IMR-90 (cell line): ENCODE results near the gene HYI. TPM values are rescaled to one million over a fixed set of nuclear protein-coding genes. Genes with fewer than 3 reads are reported as not detected.

Experiments used
- ATAC-seq: fragments of 200-7000 bp; cut with Tn5 transposase; 2 replicates; pipeline ENCODE4 v1.9.1; 2020; ENCODE audit warnings: low read depth, mild to moderate bottlenecking, moderate library complexity
- BruUV-seq: library from RNA; stranded (reverse); fragments of 400-500 nt; replicated peaks from 2 replicates; lab custom pipeline; 2021; lab: Mats Ljungman, UMichigan
- CTCF ChIA-PET: fragments of 300-600 bp; formaldehyde crosslinking; extraction: SDS; loops from one replicate; lab custom pipeline; 2021; ENCODE audit warnings: antibody characterized with exemption; lab: Yijun Ruan, JAX
- POLR2A ChIA-PET: fragments of 300-600 bp; sonication (Branson Sonifier 250); formaldehyde crosslinking; loops from one replicate; lab custom pipeline; 2022; ENCODE audit warnings: antibody characterized with exemption; ENCODE audit not compliant: unreplicated experiment; lab: Charles Lee
- DNase-seq: peaks from one replicate; pipeline ENCODE4 v3.0.0; 2013
- H2AFZ ChIP-seq: replicated peaks from 2 replicates; pipeline ENCODE3; 2013; ENCODE audit warnings: low read length, mild to moderate bottlenecking; ENCODE audit not compliant: poor library complexity
- H2AK5ac ChIP-seq: 2 replicates; pipeline ENCODE4 v1.6.1; 2013; ENCODE audit warnings: low read depth, low read length, inconsistent platforms
- H2AK9ac ChIP-seq: replicated peaks from 2 replicates; pipeline ENCODE3; 2013; ENCODE audit warnings: mild to moderate bottlenecking, low read depth, low read length, moderate library complexity; ENCODE audit not compliant: poor library complexity
- H2BK120ac ChIP-seq: 2 replicates; pipeline ENCODE4 v1.6.1; 2013; ENCODE audit warnings: low read depth, low read length, inconsistent platforms
- H2BK15ac ChIP-seq: 3 replicates; pipeline ENCODE4 v1.6.1; 2013; ENCODE audit warnings: low read depth, low read length, inconsistent platforms
- H2BK20ac ChIP-seq: 2 replicates; pipeline ENCODE4 v1.6.1; 2013; ENCODE audit warnings: low read depth, mild to moderate bottlenecking, inconsistent platforms, low read length, moderate library complexity
- H2BK5ac ChIP-seq: 2 replicates; pipeline ENCODE4 v1.6.1; 2013; ENCODE audit warnings: mild to moderate bottlenecking, low read depth, low read length, inconsistent platforms; ENCODE audit not compliant: poor library complexity, severe bottlenecking
- H3K14ac ChIP-seq: replicated peaks from 2 replicates; pipeline ENCODE4 v1.6.1; 2013; ENCODE audit warnings: low read depth, low read length, inconsistent platforms
- H3K18ac ChIP-seq: 2 replicates; pipeline ENCODE4 v1.6.1; 2013; ENCODE audit warnings: low read depth, low read length, control low read depth
- H3K23ac ChIP-seq: 2 replicates; pipeline ENCODE4 v1.6.1; 2013; ENCODE audit warnings: low read depth, low read length, inconsistent platforms
- H3K27ac ChIP-seq: 2 replicates; pipeline ENCODE4 v1.5.1; 2013; ENCODE audit warnings: mild to moderate bottlenecking, control low read depth, low read length; ENCODE audit not compliant: insufficient read depth
- H3K27me3 ChIP-seq: 2 replicates; pipeline ENCODE4 v1.6.1; 2013; ENCODE audit warnings: low read length; ENCODE audit not compliant: control insufficient read depth, insufficient read depth
- H3K36me3 ChIP-seq: 2 replicates; pipeline ENCODE4 v1.6.1; 2013; ENCODE audit warnings: low read length, mixed read lengths; ENCODE audit not compliant: control insufficient read depth, insufficient read depth
- H3K4ac ChIP-seq: 2 replicates; pipeline ENCODE4 v1.6.1; 2013; ENCODE audit warnings: low read depth, low read length, inconsistent platforms
- H3K4me1 ChIP-seq: 2 replicates; pipeline ENCODE4 v1.6.1; 2013; ENCODE audit warnings: low read length, mixed read lengths; ENCODE audit not compliant: control insufficient read depth, insufficient read depth
- H3K4me2 ChIP-seq: 2 replicates; pipeline ENCODE4 v1.6.1; 2013; ENCODE audit warnings: low read depth, mild to moderate bottlenecking, control low read depth, low read length, moderate library complexity
- H3K4me3 ChIP-seq: 2 replicates; pipeline ENCODE4 v1.5.1; 2013; ENCODE audit warnings: low read depth, mild to moderate bottlenecking, control low read depth, low read length, moderate library complexity; ENCODE audit not compliant: insufficient read depth
- H3K56ac ChIP-seq: 2 replicates; pipeline ENCODE4 v1.6.1; 2013; ENCODE audit warnings: low read length, inconsistent platforms; ENCODE audit not compliant: insufficient read depth; ENCODE audit errors: extremely low read depth
- H3K79me1 ChIP-seq, 2 experiments: 2 replicates each; pipeline ENCODE4 v1.6.1; 2013; ENCODE audit warnings: low read length in 2 of 2, inconsistent platforms in 1 of 2, low read depth in 1 of 2
- H3K9ac ChIP-seq: 2 replicates; pipeline ENCODE4 v1.6.1; 2013; ENCODE audit warnings: low read depth, low read length, control low read depth
- H3K9me1 ChIP-seq: 2 replicates; pipeline ENCODE4 v1.6.1; 2013; ENCODE audit warnings: low read length, inconsistent platforms; ENCODE audit not compliant: insufficient read depth
- H3K9me3 ChIP-seq: 2 replicates; pipeline ENCODE4 v1.6.1; 2013; ENCODE audit warnings: low read length; ENCODE audit not compliant: control insufficient read depth, insufficient read depth
- H4K20me1 ChIP-seq: 2 replicates; pipeline ENCODE4 v1.6.1; 2013; ENCODE audit warnings: low read length, inconsistent platforms; ENCODE audit not compliant: insufficient read depth
- H4K5ac ChIP-seq: 2 replicates; pipeline ENCODE4 v1.6.1; 2013; ENCODE audit warnings: mild to moderate bottlenecking, low read depth, low read length, control low read depth
- H4K8ac ChIP-seq, 2 experiments: 2 replicates each; pipeline ENCODE4 v1.6.1; 2013; ENCODE audit warnings: low read depth in 2 of 2, low read length in 2 of 2, control low read depth in 1 of 2, inconsistent platforms in 1 of 2
- H4K91ac ChIP-seq: 2 replicates; pipeline ENCODE4 v1.6.1; 2013; ENCODE audit warnings: low read depth, low read length, inconsistent platforms; ENCODE audit not compliant: insufficient read depth
- CHD1 ChIP-seq: IDR thresholded peaks from 2 replicates; pipeline ENCODE4 v1.6.1; 2012; ENCODE audit warnings: low read depth, low read length, improper control_type of control experiment
- FOS ChIP-seq: fragments of 150-350 bp; IDR thresholded peaks from 2 replicates; pipeline ENCODE4 v1.6.1; 2016; ENCODE audit warnings: low read depth, low read length
- MAFK ChIP-seq: IDR thresholded peaks from 2 replicates; pipeline ENCODE4 v1.6.1; 2012; ENCODE audit warnings: low read depth, low read length, improper control_type of control experiment
- MAZ ChIP-seq: IDR thresholded peaks from 2 replicates; pipeline ENCODE4 v1.6.1; 2012; ENCODE audit warnings: low read depth, mild to moderate bottlenecking, low read length, improper control_type of control experiment, moderate library complexity, borderline replicate concordance
- MXI1 ChIP-seq: IDR thresholded peaks from 2 replicates; pipeline ENCODE4 v1.6.1; 2012; ENCODE audit warnings: low read depth, mild to moderate bottlenecking, low read length, moderate library complexity, borderline replicate concordance
- NFE2L2 ChIP-seq: fragments of 150-350 bp; IDR thresholded peaks from 2 replicates; pipeline ENCODE4 v1.6.1; 2016; ENCODE audit warnings: low read depth, mild to moderate bottlenecking, low read length
- RAD21 ChIP-seq: IDR thresholded peaks from 2 replicates; pipeline ENCODE4 v1.6.1; 2012; ENCODE audit warnings: low read length, improper control_type of control experiment
- RCOR1 ChIP-seq: IDR thresholded peaks from 2 replicates; pipeline ENCODE4 v1.6.1; 2012; ENCODE audit warnings: mild to moderate bottlenecking, low read length, improper control_type of control experiment; ENCODE audit not compliant: insufficient replicate concordance
- RFX5 ChIP-seq: IDR thresholded peaks from 2 replicates; pipeline ENCODE4 v1.8.0; 2012; ENCODE audit warnings: low read depth, mild to moderate bottlenecking, low read length, moderate library complexity
- WGBS, 2 experiments: methylation state at CpG; one replicate each; pipeline versions ENCODE4 v1.1.5 to v1.1.7; 2013; ENCODE audit warnings: missing lambda C conversion rate in 2 of 2; ENCODE audit not compliant: insufficient read length in 1 of 2; ENCODE audit errors: extremely low coverage in 2 of 2; 5-methylcytosine and 5-hydroxymethylcytosine counted together
- dilution Hi-C: fragments of 300-500 bp; cut with HindIII; formaldehyde crosslinking; loops from one replicate; pipeline ENCODE4 v1.14.3; 2018; ENCODE audit warnings: low sequenced_read_pairs; ENCODE audit not compliant: unreplicated experiment
- in situ Hi-C: fragments of 300-500 bp; cut with MboI; formaldehyde crosslinking; loops from 3 replicates; pipeline ENCODE4 v1.14.3; 2019; ENCODE audit warnings: low sequenced_read_pairs, inconsistent platforms, mixed read lengths
- intact Hi-C: fragments of 100-400 bp; cut with micrococcal nuclease; formaldehyde crosslinking; loops from 2 replicates; pipeline ENCODE4 v1.10.0; 2022
- polyA plus RNA-seq, 3 experiments: library from polyadenylated mRNA; depleted of rRNA; stranded (reverse); fragments of >200 nt; gene quantifications; 2 replicates each; pipeline ENCODE4 v1.2.3, GENCODE V29; 2012; ENCODE audit warnings: low replicate concordance in 1 of 3
- total RNA-seq: library from RNA; depleted of rRNA; stranded (reverse); fragments of >200 nt; gene quantifications from 2 replicates; pipeline ENCODE4 v1.2.3, GENCODE V29; 2012
- TF ChIP-seq, protein P1 (sequence below): conservative IDR thresholded peaks from 2 replicates; pipeline ENCODE4 v1.5.1; 2012; ENCODE audit warnings: mild to moderate bottlenecking, low read depth, low read length, improper control_type of control experiment
- TF ChIP-seq, protein P2 (sequence below): fragments of 150-350 bp; IDR thresholded peaks from 2 replicates; pipeline ENCODE4 v1.6.1; 2016; ENCODE audit warnings: low read depth, mild to moderate bottlenecking, low read length, moderate library complexity, borderline replicate concordance
- TF ChIP-seq, protein P3 (sequence below): fragments of 150-350 bp; IDR thresholded peaks from 2 replicates; pipeline ENCODE4 v1.6.1; 2017; ENCODE audit warnings: mild to moderate bottlenecking, antibody characterized with exemption, low read length, low read depth

HYI gene
- total and polyA plus RNA-seq, 2 of the 4 experiments (the other 2 are of a cell fraction) = 21.5 to 53.7 TPM

GRCh38 chr1:43444151-43444828 is 9.4 kb downstream of the HYI start:
- H2BK5ac ChIP-seq = no peak overlapping the region
- H3K4me3 ChIP-seq = no peak overlapping the region
- WGBS, 2 experiments = 92% methylated on average over 3 of the region's 13 CpGs; no CpG with 5 or more reads in 1 of the 2 experiments
- H3K4ac ChIP-seq = peak overlapping the region; percentile 12; the same call in 1 of the 2 replicates
- H3K9me1 ChIP-seq = peaks cover 32% of the 10 kb centered on the region
- in situ Hi-C loops = no loop called here
- H3K9me3 ChIP-seq = no peaks in the 10 kb centered on the region
- H2AK5ac ChIP-seq = no peak overlapping the region
- no peak overlapping the region for H2AFZ ChIP-seq
- no peak overlapping the region for H4K5ac ChIP-seq
- ChIA-PET POLR2A (interaction anchor here (0.6 kb wide), 1 partner anchor 217 kb away, joined by 5 read pairs; no protein-coding TSS in a partner anchor), CTCF (interaction anchor here (0.6 kb wide), 1 partner anchor 347 kb away, joined by 4 read pairs; no protein-coding TSS in a partner anchor)
- H2BK15ac ChIP-seq = no peak overlapping the region
- H3K14ac ChIP-seq = no peak overlapping the region
- intact Hi-C loops = no loop called here
- no peak overlapping the region for H4K8ac ChIP-seq
- no peak overlapping the region for H3K23ac ChIP-seq
- no peak overlapping the region for H3K56ac ChIP-seq
- H3K36me3 ChIP-seq = peaks cover 90% of the 10 kb centered on the region
- H3K9ac ChIP-seq = no peak overlapping the region
- no peak overlapping the region for H4K91ac ChIP-seq
- TF ChIP-seq NFE2L2 (no peak), FOS (no peak), CHD1 (no peak), MAZ (no peak), MXI1 (no peak), RCOR1 (no peak), RAD21 (no peak), MAFK (no peak), RFX5 (no peak)
- TF ChIP-seq, protein P1, sequence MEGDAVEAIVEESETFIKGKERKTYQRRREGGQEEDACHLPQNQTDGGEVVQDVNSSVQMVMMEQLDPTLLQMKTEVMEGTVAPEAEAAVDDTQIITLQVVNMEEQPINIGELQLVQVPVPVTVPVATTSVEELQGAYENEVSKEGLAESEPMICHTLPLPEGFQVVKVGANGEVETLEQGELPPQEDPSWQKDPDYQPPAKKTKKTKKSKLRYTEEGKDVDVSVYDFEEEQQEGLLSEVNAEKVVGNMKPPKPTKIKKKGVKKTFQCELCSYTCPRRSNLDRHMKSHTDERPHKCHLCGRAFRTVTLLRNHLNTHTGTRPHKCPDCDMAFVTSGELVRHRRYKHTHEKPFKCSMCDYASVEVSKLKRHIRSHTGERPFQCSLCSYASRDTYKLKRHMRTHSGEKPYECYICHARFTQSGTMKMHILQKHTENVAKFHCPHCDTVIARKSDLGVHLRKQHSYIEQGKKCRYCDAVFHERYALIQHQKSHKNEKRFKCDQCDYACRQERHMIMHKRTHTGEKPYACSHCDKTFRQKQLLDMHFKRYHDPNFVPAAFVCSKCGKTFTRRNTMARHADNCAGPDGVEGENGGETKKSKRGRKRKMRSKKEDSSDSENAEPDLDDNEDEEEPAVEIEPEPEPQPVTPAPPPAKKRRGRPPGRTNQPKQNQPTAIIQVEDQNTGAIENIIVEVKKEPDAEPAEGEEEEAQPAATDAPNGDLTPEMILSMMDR = no peak
- TF ChIP-seq, protein P2, sequence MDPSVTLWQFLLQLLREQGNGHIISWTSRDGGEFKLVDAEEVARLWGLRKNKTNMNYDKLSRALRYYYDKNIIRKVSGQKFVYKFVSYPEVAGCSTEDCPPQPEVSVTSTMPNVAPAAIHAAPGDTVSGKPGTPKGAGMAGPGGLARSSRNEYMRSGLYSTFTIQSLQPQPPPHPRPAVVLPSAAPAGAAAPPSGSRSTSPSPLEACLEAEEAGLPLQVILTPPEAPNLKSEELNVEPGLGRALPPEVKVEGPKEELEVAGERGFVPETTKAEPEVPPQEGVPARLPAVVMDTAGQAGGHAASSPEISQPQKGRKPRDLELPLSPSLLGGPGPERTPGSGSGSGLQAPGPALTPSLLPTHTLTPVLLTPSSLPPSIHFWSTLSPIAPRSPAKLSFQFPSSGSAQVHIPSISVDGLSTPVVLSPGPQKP = no peak
- TF ChIP-seq, protein P3, sequence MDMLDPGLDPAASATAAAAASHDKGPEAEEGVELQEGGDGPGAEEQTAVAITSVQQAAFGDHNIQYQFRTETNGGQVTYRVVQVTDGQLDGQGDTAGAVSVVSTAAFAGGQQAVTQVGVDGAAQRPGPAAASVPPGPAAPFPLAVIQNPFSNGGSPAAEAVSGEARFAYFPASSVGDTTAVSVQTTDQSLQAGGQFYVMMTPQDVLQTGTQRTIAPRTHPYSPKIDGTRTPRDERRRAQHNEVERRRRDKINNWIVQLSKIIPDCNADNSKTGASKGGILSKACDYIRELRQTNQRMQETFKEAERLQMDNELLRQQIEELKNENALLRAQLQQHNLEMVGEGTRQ = no peak
- H3K27me3 ChIP-seq = no peaks in the 10 kb centered on the region
- H4K20me1 ChIP-seq = no peaks in the 10 kb centered on the region; the same call in 1 of the 2 replicates
- DNase-seq (no peak), ATAC-seq (no peak)
- H3K27ac ChIP-seq = no peak overlapping the region
- H3K4me2 ChIP-seq = no peak overlapping the region
- dilution Hi-C loops = no loop called here
- peaks cover 4% of the 10 kb centered on the region; the same call in 1 of the 2 replicates for H3K4me1 ChIP-seq
- peak overlapping the region; percentile 33 for H2AK9ac ChIP-seq
- no peak overlapping the region for H3K18ac ChIP-seq
- H2BK20ac ChIP-seq = no peak overlapping the region
- H2BK120ac ChIP-seq = no peak overlapping the region
- peaks cover 0 to 24% of the 10 kb centered on the region in 2 experiments; a peak in 2 of 4 replicates for H3K79me1 ChIP-seq
- no TSS peak for BruUV-seq
